Fibroblast of villous mesenchyme (primary cell): ENCODE data around the gene PML. TPM values are rescaled to one million over a fixed set of nuclear protein-coding genes. Genes with fewer than 3 reads are reported as not detected.
A peak's percentile ranks its signal among the peaks of the same experiment; 100 is the strongest.
"Not testable (repeated sequence)": the region's sequence is repeated elsewhere in the genome, so short reads cannot be mapped to it uniquely, and the experiment has no call there.

Source experiments
- DNase-seq: peaks from one replicate; pipeline ENCODE4 v3.0.0-alpha.2; 2010; ENCODE audit warnings: low read depth
- H3K4me3 ChIP-seq: 2 replicates; pipeline ENCODE4 v1.5.1; 2011; ENCODE audit warnings: low read depth, mild to moderate bottlenecking, low read length
- CTCF ChIP-seq: IDR thresholded peaks from 2 replicates; pipeline ENCODE4 v1.5.1; 2012; ENCODE audit warnings: low read depth, mild to moderate bottlenecking, low read length; ENCODE audit not compliant: insufficient read depth
- total RNA-seq: library from RNA; depleted of rRNA; stranded (reverse); fragments of >200 nt; gene quantifications from 2 replicates; pipeline ENCODE4 v1.2.3, GENCODE V29; 2012

The PML gene
- total RNA-seq, 1 donor: 56.1 TPM

DNA sequence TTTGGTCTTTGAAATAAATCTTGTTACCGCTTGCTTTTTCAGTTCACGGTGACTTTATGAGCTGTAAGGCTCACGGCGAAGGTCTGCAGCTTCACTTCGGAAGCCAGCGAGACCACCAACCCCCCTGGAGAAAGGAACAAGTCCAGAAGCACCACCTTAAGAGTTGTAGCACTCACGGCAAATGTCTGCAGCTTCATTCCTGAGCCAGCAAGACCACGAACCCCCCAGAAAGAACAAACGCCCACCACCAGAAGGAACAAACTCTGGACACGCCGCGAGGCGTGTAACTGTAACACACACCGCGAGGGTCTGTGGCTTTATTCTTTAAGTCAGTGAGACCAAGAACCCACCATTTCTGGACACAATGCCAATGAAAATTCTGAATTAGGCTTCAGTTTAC lies 59.0 kb downstream of the PML start:
- no peak for DNase-seq
- no peak for TF ChIP-seq CTCF
- H3K4me3 ChIP-seq: no peak overlapping the region

DNA sequence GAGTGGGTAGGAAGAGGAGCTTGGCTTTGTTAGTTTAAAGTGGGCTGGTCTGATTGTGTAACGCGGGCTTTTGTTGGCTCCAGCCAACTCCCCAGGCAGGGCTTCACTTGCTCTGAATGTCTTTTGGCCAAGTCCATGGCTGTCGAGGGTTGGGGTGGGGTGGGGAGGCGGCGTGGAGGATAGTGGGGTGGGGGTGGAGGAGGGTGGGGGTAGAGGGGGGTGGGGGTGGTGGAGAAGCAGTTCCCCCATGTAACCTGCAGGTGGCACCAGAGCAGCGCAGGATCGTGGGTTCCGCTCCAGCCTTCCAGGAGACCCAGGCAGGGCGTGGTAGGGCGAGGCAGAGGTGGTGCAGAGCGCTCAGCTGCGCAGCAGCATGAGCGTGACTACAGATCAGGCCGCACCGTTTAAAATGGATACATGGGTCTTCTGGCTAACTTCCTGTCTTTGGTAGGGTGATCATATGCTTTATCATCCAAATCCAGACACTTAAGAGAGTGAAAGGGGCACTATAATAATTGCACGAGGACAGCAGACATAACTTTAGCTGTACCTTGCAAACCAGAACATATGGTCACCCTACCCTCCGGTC lies 59.5 kb downstream of the PML start:
- peak; percentile 58 for TF ChIP-seq CTCF
- H3K4me3 ChIP-seq: no peak overlapping the region
- peak; percentile 83 for DNase-seq

DNA sequence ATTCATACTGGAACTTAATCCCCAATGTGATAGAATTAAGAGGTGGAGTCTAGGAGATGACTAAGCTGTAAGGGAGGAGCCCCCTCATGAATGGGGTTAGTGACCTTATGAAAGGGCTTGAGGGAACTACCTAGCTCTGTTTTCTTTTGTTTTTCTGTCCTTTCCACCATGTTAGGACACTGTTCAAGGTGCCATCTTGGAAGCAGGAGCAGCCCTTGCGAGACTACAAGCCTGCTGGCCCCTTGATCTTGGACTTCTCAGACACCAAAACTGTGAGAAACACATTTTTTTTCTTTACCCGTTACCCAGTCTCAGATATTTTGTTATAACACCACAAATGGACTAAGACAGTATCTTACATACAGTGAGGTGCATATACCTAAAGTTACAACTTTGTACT lies 61.3 kb downstream of the PML start:
- H3K4me3 ChIP-seq: no peak overlapping the region
- no peak for DNase-seq
- TF ChIP-seq CTCF: no peak

DNA sequence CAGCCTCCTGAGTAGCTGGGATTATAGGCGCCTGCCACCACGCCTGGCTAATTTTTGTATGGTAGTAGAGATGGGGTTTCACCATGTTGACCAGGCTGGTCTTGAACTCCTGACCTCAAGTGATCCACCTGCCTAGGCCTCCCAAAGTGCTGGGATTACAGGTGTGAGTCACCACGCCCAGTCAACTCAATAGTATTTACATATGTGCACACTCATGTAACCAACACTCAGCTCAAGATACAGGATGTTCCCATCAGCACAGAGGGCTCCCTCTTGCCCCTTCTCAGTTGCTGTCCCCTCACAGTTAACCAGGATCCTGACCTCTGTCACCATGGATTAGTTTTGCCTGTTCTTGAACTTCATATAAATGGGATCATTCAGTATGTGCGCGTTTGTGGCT lies 61.8 kb downstream of the PML start:
- not testable (repeated sequence) for H3K4me3 ChIP-seq, DNase-seq

DNA sequence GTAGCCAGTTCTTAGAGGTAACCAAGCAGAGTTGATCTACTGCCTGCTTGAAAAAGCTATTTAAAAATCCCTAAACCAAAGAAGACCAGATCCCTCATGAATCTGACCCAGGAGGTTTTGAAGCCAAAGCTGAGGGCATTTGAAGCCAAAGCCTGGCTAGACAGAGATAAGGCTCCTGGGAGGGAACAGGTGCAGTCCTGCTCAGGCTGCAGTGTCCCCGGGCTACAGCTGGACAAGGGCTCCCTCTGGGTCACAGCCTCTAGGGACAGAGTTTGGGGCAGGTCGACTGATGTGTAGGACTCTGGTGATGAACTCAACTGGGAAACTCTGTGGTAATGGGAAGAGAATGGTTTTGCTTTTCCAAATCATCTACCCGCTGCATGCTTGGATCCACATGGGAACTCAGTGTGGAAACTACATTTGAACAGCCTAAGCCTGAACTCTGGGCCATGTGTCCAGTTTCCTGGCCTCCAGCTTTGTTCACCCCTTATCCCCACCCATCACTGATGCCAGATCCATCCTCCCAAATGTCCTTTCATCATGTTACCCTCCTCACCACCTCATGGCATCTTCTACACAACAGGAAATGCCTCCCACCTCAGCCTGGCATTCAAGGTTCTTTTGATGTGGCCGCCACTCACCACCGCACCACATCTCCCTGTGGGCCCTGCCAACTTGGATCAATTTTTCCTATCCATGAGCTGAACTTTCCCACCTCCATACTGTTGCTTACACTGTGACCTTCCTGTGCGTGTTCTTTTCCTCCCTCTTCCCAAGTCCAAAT lies 64.7 kb downstream of the PML start:
- not testable (repeated sequence) for DNase-seq

DNA sequence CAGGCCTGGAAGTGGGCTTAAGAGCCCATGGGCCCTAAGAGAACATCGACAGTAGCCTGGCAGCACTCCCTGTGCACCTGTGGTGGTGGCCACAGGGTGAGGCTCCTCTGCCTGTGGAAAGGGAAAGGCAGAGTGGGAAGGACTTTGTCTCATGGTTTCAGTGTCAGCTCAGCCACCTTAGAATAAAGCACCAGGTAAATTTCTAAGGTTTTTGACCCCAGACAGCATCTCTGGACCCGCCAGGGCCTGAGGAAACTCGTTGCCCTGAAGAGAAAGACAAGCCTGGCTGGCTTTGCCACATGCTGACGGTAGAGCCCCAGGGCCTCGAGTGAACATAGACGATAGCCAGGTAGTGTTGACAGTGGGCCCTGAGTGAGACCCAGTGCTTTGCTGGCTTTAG lies 65.7 kb downstream of the PML start:
- no peak for DNase-seq
- TF ChIP-seq CTCF: no peak
- no peak overlapping the region for H3K4me3 ChIP-seq

More for the DNA sequence above, 64.7 kb downstream of the PML start:
- H3K4me3 ChIP-seq: not testable (repeated sequence)

DNA sequence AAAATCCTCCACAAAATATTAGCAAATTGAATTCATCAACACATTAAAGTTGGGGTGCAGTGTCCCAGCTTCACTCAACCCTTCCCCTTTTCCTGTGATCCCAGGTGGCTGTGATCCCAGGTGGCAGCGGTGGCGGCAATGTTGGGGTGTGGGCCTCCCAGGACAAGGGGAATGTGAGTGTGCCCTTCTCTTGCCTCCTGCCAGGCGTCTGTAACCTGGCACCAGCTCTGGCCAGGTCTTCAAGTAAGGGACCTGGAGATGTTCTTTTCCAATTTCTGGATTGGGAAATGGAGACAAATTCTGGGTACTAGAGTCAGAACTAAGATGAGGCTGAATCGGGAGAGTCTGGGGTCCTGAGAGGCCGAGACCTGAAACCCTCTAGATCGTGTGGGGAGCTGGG lies 67.7 kb downstream of the PML start:
- DNase-seq: no peak
- H3K4me3 ChIP-seq: no peak overlapping the region
- no peak for TF ChIP-seq CTCF

DNA sequence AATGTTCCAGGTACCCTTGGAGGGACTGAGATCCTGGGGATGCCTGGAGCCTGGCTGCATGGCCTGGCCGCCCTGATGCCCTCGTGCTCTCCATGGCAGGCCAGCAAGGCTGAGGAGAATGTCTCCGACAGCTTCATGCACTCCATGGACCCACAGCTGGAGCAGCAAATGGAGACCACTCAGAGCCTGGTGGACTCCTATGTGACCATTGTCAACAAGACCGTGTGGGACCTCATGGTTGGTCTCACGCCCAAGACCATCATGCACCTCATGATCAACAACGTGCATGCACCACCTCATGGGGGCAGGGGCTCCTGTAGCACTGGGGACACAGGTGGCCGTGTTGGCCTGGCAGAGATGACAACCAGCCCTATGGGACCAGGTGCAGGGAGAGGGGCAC lies 68.2 kb downstream of the PML start:
- TF ChIP-seq CTCF: no peak
- DNase-seq: no peak
- no peak overlapping the region for H3K4me3 ChIP-seq

DNA sequence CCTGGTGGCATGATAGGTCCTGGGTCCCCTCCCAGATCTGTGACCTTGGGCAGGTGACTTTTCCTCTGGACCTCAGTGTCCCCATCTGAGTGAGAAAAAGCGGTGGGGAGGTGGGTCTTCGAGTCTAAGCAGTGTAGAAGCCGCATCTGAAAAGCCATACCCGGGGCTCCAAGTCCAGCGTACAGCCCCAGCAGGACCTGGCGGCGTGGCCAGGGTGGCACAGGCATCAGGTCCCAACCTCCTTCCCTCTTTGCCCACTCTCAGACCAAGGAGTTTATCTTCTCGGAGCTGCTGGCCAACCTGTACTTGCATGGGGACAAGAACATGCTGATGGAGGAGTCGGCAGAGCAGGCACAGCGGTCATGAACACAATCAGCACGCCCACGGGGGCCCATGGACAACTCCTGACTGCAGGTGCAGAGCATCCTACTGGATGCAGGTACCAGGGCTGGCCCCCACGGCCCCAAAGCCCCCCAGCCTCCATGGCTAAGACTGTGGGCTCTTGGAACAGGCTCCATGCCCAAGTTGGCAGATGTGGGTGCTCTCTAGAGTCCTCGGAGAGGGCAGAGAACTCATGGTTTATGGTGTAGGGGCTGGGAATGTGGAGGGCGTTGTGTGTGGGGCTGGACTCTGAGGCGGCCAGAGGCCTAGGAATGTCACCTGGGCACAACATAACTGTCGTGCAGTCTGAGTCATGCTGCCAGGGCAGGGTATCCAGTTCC lies 69.1 kb downstream of the PML start:
- not testable (repeated sequence) for DNase-seq, H3K4me3 ChIP-seq

- not testable (repeated sequence) for DNase-seq, H3K4me3 ChIP-seq
Observed at GRCh38 chr15:74064183-74064582, 69.7 kb downstream of the PML start.

- not testable (repeated sequence) for DNase-seq
Observed at GRCh38 chr15:74064822-74065221, 70.3 kb downstream of the PML start.

More at GRCh38 chr15:74064822-74065221, 70.3 kb downstream of the PML start:
- H3K4me3 ChIP-seq: not testable (repeated sequence)
